NB4 (cell line): ENCODE data around the gene PPP1CB.

Experiments
- DNase-seq: peaks from one replicate; pipeline ENCODE4 v3.0.0; 2010; ENCODE audit warnings: low read depth
- H3K4me3 ChIP-seq: one replicate; pipeline ENCODE4 v1.5.1; 2011; ENCODE audit warnings: mild to moderate bottlenecking, low read depth, low read length, moderate library complexity
- CTCF ChIP-seq: IDR thresholded peaks from one replicate; pipeline ENCODE4 v1.5.1; 2012; ENCODE audit warnings: low read depth, low read length
- MAX ChIP-seq: IDR thresholded peaks from 2 replicates; pipeline ENCODE4 v1.6.1; 2011; ENCODE audit warnings: low read depth, low read length
- MYC ChIP-seq: IDR thresholded peaks from 2 replicates; pipeline ENCODE4 v1.6.1; 2011; ENCODE audit warnings: low read depth, low read length
- POLR2A ChIP-seq: IDR thresholded peaks from 2 replicates; pipeline ENCODE4 v1.6.1; 2011; ENCODE audit warnings: mild to moderate bottlenecking; ENCODE audit not compliant: insufficient read length; ENCODE audit errors: extremely low read depth

The PPP1CB gene

GRCh38 chr2:28768952-28769351 lies 17.3 kb downstream of the PPP1CB start:
- no peak overlapping the region for H3K4me3 ChIP-seq
- DNase-seq: no peak
- no peak for TF ChIP-seq MAX
- no peak for TF ChIP-seq CTCF
- no peak for TF ChIP-seq POLR2A
- no peak for TF ChIP-seq MYC

- no peak overlapping the region for H3K4me3 ChIP-seq
- no peak for DNase-seq
- no peak for TF ChIP-seq MAX
- TF ChIP-seq MYC: no peak
- no peak for TF ChIP-seq POLR2A
- TF ChIP-seq CTCF: no peak
Measured at GRCh38 chr2:28772351-28772750, 20.7 kb downstream of the PPP1CB start.

GRCh38 chr2:28776471-28776870 lies 24.8 kb downstream of the PPP1CB start:
- TF ChIP-seq POLR2A: no peak
- no peak for TF ChIP-seq MAX
- TF ChIP-seq MYC: no peak
- no peak for TF ChIP-seq CTCF

GRCh38 chr2:28778392-28778791 lies 26.8 kb downstream of the PPP1CB start:
- TF ChIP-seq MAX (no peak), MYC (no peak), CTCF (no peak), POLR2A (no peak)
- no peak for DNase-seq
- no peak overlapping the region for H3K4me3 ChIP-seq

More at GRCh38 chr2:28776471-28776870, 24.8 kb downstream of the PPP1CB start:
- no peak for DNase-seq
- H3K4me3 ChIP-seq: no peak overlapping the region

- TF ChIP-seq CTCF (no peak), MYC (no peak), MAX (no peak), POLR2A (no peak)
- no peak for DNase-seq
- H3K4me3 ChIP-seq: no peak overlapping the region
Measured at GRCh38 chr2:28779001-28779400, 27.4 kb downstream of the PPP1CB start.

- TF ChIP-seq MYC (no peak), POLR2A (no peak), MAX (no peak), CTCF (no peak)
- no peak for DNase-seq
Measured at GRCh38 chr2:28780496-28780895, 28.9 kb downstream of the PPP1CB start.

More at GRCh38 chr2:28780496-28780895, 28.9 kb downstream of the PPP1CB start:
- H3K4me3 ChIP-seq: no peak overlapping the region
